Body of pancreas (tissue), 4 donors: ENCODE measurements around the gene FRAT2. TPM values are rescaled to one million over a fixed set of nuclear protein-coding genes. Genes with fewer than 3 reads are reported as not detected.
"Not testable (repeated sequence)": the region's sequence is repeated elsewhere in the genome, so short reads cannot be mapped to it uniquely, and the experiment has no call there.

ENCODE experiments used
- ATAC-seq: fragments of 150-250 bp; one replicate; pipeline ENCODE4 v1.9.1; 2016
- DNase-seq, 4 donors: peaks; one replicate each; pipeline ENCODE4 v3.0.0-alpha.2; 2019
- H3K27ac ChIP-seq, 4 donors: fragments of 200-600 bp; sonication (generic); 1 replicate in 3 of 4; 2 replicates in 1 of 4; pipeline versions ENCODE4 v1.5.1 to v1.6.1; 2016 to 2019; ENCODE audit warnings: mild to moderate bottlenecking in 1 of 4, mixed read lengths in 1 of 4, moderate library complexity in 1 of 4
- H3K27me3 ChIP-seq, 2 donors: fragments of 200-600 bp; sonication (generic); one replicate each; pipeline ENCODE4 v1.6.0; 2016; ENCODE audit warnings: mild to moderate bottlenecking in 1 of 2
- H3K36me3 ChIP-seq, 2 donors: fragments of 200-600 bp; sonication (generic); replicated peaks in 1 of 2; 2 replicates each; pipeline ENCODE4 v1.5.1; 2016; ENCODE audit warnings: low read depth in 2 of 2; ENCODE audit not compliant: insufficient read depth in 1 of 2
- H3K4me1 ChIP-seq: fragments of 200-600 bp; sonication (generic); one replicate; pipeline ENCODE4 v1.6.0; 2016
- H3K4me3 ChIP-seq, 2 donors: fragments of 200-600 bp; sonication (generic); 1 replicate in 1 of 2; 2 replicates in 1 of 2; pipeline ENCODE4 v1.5.1; 2016 to 2019
- H3K9me3 ChIP-seq, 3 donors: fragments of 200-600 bp; sonication (generic); 1 replicate in 2 of 3; 2 replicates in 1 of 3; pipeline ENCODE4 v1.5.1; 2016
- POLR2A ChIP-seq, 3 donors: fragments of 450-650 bp; IDR thresholded peaks; one replicate each; pipeline ENCODE4 v1.6.1; 2016; ENCODE audit warnings: antibody characterized with exemption in 3 of 3, mild to moderate bottlenecking in 2 of 3
- WGBS, 2 donors: methylation state at CpG; one replicate each; pipeline ENCODE4 v1.1.5; 2017; 5-methylcytosine and 5-hydroxymethylcytosine counted together
- intact Hi-C: fragments of 100-400 bp; cut with DNase I; formaldehyde crosslinking; loops from one replicate; pipeline ENCODE4 v1.15.1; 2023
- total RNA-seq, 2 donors: library from RNA; depleted of rRNA; stranded (reverse); fragments of >200 nt; gene quantifications; one replicate each; pipeline ENCODE4 v1.1.0, GENCODE V29; 2016
- TF ChIP-seq, protein P1 (sequence below), 7 experiments: fragments of 450-650 bp in 4 of 7; fragments of 200-600 bp in 3 of 7; sonication (generic) in 3 of 7; IDR thresholded peaks; one replicate each; pipeline ENCODE4 v1.5.1; 2016 to 2019; ENCODE audit warnings: antibody characterized with exemption in 7 of 7

FRAT2 gene
- total RNA-seq, 2 donors from 2014 or later: 19.5 to 20.8 TPM

GRCh38 chr10:97355571-97355975, 21.0 kb upstream of the FRAT2 start:
- DNase-seq: peak in 2 of 4 donors; percentile 27 to 30
- TF ChIP-seq, protein P1, sequence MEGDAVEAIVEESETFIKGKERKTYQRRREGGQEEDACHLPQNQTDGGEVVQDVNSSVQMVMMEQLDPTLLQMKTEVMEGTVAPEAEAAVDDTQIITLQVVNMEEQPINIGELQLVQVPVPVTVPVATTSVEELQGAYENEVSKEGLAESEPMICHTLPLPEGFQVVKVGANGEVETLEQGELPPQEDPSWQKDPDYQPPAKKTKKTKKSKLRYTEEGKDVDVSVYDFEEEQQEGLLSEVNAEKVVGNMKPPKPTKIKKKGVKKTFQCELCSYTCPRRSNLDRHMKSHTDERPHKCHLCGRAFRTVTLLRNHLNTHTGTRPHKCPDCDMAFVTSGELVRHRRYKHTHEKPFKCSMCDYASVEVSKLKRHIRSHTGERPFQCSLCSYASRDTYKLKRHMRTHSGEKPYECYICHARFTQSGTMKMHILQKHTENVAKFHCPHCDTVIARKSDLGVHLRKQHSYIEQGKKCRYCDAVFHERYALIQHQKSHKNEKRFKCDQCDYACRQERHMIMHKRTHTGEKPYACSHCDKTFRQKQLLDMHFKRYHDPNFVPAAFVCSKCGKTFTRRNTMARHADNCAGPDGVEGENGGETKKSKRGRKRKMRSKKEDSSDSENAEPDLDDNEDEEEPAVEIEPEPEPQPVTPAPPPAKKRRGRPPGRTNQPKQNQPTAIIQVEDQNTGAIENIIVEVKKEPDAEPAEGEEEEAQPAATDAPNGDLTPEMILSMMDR (IDR thresholded peaks at IDR 0.05): peak in 6 of 7 experiments; percentile 11 to 56 (median 50)
- no peak for TF ChIP-seq POLR2A (IDR thresholded peaks at IDR 0.05)
- H3K9me3 ChIP-seq: no peaks in the 10 kb centered on the region
- peak; percentile 57 for ATAC-seq
- WGBS, 2 donors: 44 to 58% methylated on average over 5 of the region's 5 CpGs
- H3K27me3 ChIP-seq: no peaks in the 10 kb centered on the region
- intact Hi-C loops: no loop called here
- H3K4me3 ChIP-seq: no peak overlapping the region
- no peaks in the 10 kb centered on the region for H3K4me1 ChIP-seq
- peaks cover 0 to 16% of the 10 kb centered on the region in 2 donors for H3K36me3 ChIP-seq
- no peak overlapping the region for H3K27ac ChIP-seq

- Histone ChIP-seq H3K27me3 (no peaks in the 10 kb centered on the region), H3K4me3 (no peak overlapping the region), H3K9me3 (no peaks in the 10 kb centered on the region), H3K36me3 (peaks cover 0 to 10% of the 10 kb centered on the region in 2 donors), H3K27ac (no peak overlapping the region), H3K4me1 (no peaks in the 10 kb centered on the region)
- no peak for ATAC-seq
- intact Hi-C loops: no loop called here
- DNase-seq: peak in 1 of 4 donors; percentile 48
- TF ChIP-seq POLR2A (IDR thresholded peaks at IDR 0.05): no peak
- WGBS, 2 donors: 82 to 88% methylated on average over 4 of the region's 4 CpGs
Measured at GRCh38 chr10:97353945-97354344, 19.4 kb upstream of the FRAT2 start.

DNA sequence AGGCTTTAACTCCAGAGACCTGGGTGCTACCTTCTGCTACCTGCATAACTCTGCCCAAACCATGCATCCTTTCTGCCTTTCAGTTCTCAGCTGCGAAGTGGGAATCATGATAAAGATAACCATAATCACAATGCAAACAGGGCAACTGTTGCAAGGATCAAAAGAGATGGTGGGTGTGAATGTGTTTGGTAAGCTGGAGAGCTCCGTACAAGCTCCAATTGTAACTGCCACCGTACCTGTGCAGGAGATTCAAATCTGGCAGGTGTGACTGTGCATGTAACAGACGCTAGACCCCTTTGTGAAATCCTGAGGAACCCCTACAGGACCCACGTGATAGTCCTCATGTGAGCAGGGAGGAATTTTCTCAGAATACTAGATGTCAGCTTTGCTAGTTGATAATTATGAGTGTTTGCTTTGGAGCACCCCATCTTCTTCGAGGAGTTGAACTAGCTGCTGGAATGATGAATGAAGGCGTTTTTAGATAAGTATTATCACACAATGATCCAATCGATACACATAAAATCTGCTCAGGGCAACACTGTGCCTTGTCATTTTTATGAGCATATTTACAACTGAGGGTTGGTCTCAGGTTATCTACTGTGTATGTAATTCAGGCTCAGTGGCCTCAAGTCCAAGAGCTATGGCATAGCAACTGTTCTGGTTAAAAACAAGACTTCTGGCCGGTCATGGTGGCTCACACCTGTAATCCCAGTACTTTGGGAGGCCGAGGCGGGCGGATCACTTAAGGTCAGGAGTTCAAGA, 15.4 kb upstream of the FRAT2 start:
- 64 to 65% methylated on average over 12 of the region's 12 CpGs for WGBS, 2 donors
- H3K27ac ChIP-seq: no peak overlapping the region
- no peak for DNase-seq
- no peaks in the 10 kb centered on the region for H3K36me3 ChIP-seq
- TF ChIP-seq, protein P1 (IDR thresholded peaks at IDR 0.05): no peak
- TF ChIP-seq POLR2A (IDR thresholded peaks at IDR 0.05): no peak
- no peaks in the 10 kb centered on the region for H3K4me1 ChIP-seq
- H3K4me3 ChIP-seq: no peak overlapping the region
- no peaks in the 10 kb centered on the region for H3K9me3 ChIP-seq
- ATAC-seq: no peak
- intact Hi-C loops: no loop called here
- H3K27me3 ChIP-seq: no peaks in the 10 kb centered on the region

- intact Hi-C loops: no loop called here
- no peak for DNase-seq
- 92 to 94% methylated on average over 4 of the region's 4 CpGs for WGBS, 2 donors
- no peak overlapping the region for H3K4me3 ChIP-seq
- H3K4me1 ChIP-seq: peaks cover 9% of the 10 kb centered on the region
- H3K36me3 ChIP-seq: no peaks in the 10 kb centered on the region
- H3K9me3 ChIP-seq: no peaks in the 10 kb centered on the region
- TF ChIP-seq, protein P1 (IDR thresholded peaks at IDR 0.05): no peak
- no peak for TF ChIP-seq POLR2A (IDR thresholded peaks at IDR 0.05)
- H3K27me3 ChIP-seq: no peaks in the 10 kb centered on the region
- ATAC-seq: no peak
- H3K27ac ChIP-seq: no peak overlapping the region
Measured at GRCh38 chr10:97347317-97347716, 12.8 kb upstream of the FRAT2 start.

- peaks cover 12% of the 10 kb centered on the region for H3K4me1 ChIP-seq
- H3K9me3 ChIP-seq, H3K36me3 ChIP-seq, ATAC-seq, H3K27me3 ChIP-seq, H3K4me3 ChIP-seq, DNase-seq, intact Hi-C loops, H3K27ac ChIP-seq: not testable (repeated sequence)
- WGBS, 2 donors: 77 to 83% methylated on average over 6 of the region's 6 CpGs
Measured at GRCh38 chr10:97343664-97344063, 9.1 kb upstream of the FRAT2 start.

- Histone ChIP-seq H3K4me1 (peaks cover 26% of the 10 kb centered on the region), H3K27me3 (no peaks in the 10 kb centered on the region), H3K4me3 (no peak overlapping the region), H3K27ac (no peak overlapping the region), H3K36me3 (no peaks in the 10 kb centered on the region), H3K9me3 (no peaks in the 10 kb centered on the region)
- intact Hi-C loops: no loop called here
- DNase-seq: no peak
- WGBS, 2 donors: 57 to 82% methylated on average over 2 of the region's 2 CpGs
- TF ChIP-seq, protein P1 (IDR thresholded peaks at IDR 0.05): no peak
- no peak for TF ChIP-seq POLR2A (IDR thresholded peaks at IDR 0.05)
- no peak for ATAC-seq
Measured at GRCh38 chr10:97341416-97341815, 6.9 kb upstream of the FRAT2 start.
